HCT116 (cell line): ENCODE measurements around the gene EPHA3. TPM values are rescaled to one million over a fixed set of nuclear protein-coding genes. Genes with fewer than 3 reads are reported as not detected.

Experiments used
- ATAC-seq: fragments of 200-7000 bp; cut with Tn5 transposase; 2 replicates; pipeline ENCODE4 v1.9.1; 2020; ENCODE audit warnings: mild to moderate bottlenecking, moderate library complexity
- BruUV-seq: library from RNA; stranded (reverse); fragments of 400-500 nt; replicated peaks from 2 replicates; lab custom pipeline; 2021; lab: Mats Ljungman, UMichigan
- CTCF ChIA-PET: fragments of 300-600 bp; sonication (Branson Sonifier 250); formaldehyde crosslinking; loops from one replicate; lab custom pipeline; 2021; ENCODE audit warnings: antibody characterized with exemption; lab: Charles Lee
- POLR2A ChIA-PET: fragments of 300-600, 350-600 bp; sonication (Branson Sonifier 250); formaldehyde crosslinking; loops from one replicate; lab custom pipeline; 2021; ENCODE audit warnings: antibody characterized with exemption; lab: Charles Lee
- RAD21 ChIA-PET, 2 experiments: fragments of 300-600 bp; sonication (Branson Sonifier 250); formaldehyde crosslinking; loops; one replicate each; lab custom pipeline; 2023; ENCODE audit warnings: low total read pairs in 2 of 2; ENCODE audit not compliant: uncharacterized antibody in 2 of 2, unreplicated experiment in 2 of 2, low non-redundant PET in 1 of 2; lab: Charles Lee
- DNase-seq: peaks from one replicate; pipeline ENCODE4 v3.0.0-alpha.2; 2010; ENCODE audit warnings: low read depth, low spot score
- H2AFZ ChIP-seq: fragments of 200-600 bp; shearing (Covaris generic), sonication (generic); 2 replicates; pipeline ENCODE4 v1.6.1; 2017; ENCODE audit warnings: low read depth, mixed run types, mixed read lengths, antibody characterized with exemption, low read length; ENCODE audit not compliant: poor library complexity, severe bottlenecking
- H3K27ac ChIP-seq: 2 replicates; pipeline ENCODE4 v1.5.1; 2012; ENCODE audit warnings: low read depth, low read length
- H3K27me3 ChIP-seq: fragments of 200-600 bp; sonication (generic); 2 replicates; pipeline ENCODE4 v1.6.1; 2016; ENCODE audit warnings: mixed run types, low read length, mixed read lengths; ENCODE audit not compliant: insufficient read depth
- H3K36me3 ChIP-seq, 2 experiments: fragments of 200-500 bp in 1 of 2; fragments of 200-600 bp in 1 of 2; sonication (Bioruptor generic) in 1 of 2; sonication (generic) in 1 of 2; 2 replicates each; pipeline versions ENCODE4 v1.5.1 to v1.6.1; 2014 to 2016; ENCODE audit warnings: low read length in 2 of 2, inconsistent platforms in 1 of 2, mixed read lengths in 1 of 2, mixed run types in 1 of 2; ENCODE audit not compliant: insufficient read depth in 2 of 2, control insufficient read depth in 1 of 2
- H3K4me1 ChIP-seq, 2 experiments: fragments of 200-600 bp in 1 of 2; sonication (generic) in 1 of 2; 2 replicates each; pipeline versions ENCODE4 v1.5.1 to v1.6.1; 2012 to 2017; ENCODE audit warnings: low read length in 2 of 2, inconsistent platforms in 1 of 2, mild to moderate bottlenecking in 1 of 2, mixed read lengths in 1 of 2, mixed run types in 1 of 2, moderate library complexity in 1 of 2; ENCODE audit not compliant: insufficient read depth in 2 of 2, control insufficient read depth in 1 of 2
- H3K4me2 ChIP-seq: fragments of 200-600 bp; sonication (generic); 2 replicates; pipeline ENCODE4 v1.6.1; 2017; ENCODE audit warnings: mixed run types, low read length, mixed read lengths
- H3K4me3 ChIP-seq, 2 experiments: fragments of 200-600 bp in 1 of 2; sonication (generic) in 1 of 2; replicated peaks in 1 of 2; 2 replicates each; pipeline ENCODE4 v1.5.1; 2011 to 2016; ENCODE audit warnings: low read length in 2 of 2, control low read depth in 1 of 2, low read depth in 1 of 2, mild to moderate bottlenecking in 1 of 2, mixed read lengths in 1 of 2, mixed run types in 1 of 2
- H3K79me2 ChIP-seq: fragments of 200-600 bp; sonication (generic); 2 replicates; pipeline ENCODE4 v1.6.1; 2017; ENCODE audit warnings: mild to moderate bottlenecking, mixed run types, low read length, moderate library complexity, mixed read lengths; ENCODE audit not compliant: insufficient read depth
- H3K9ac ChIP-seq: fragments of 200-600 bp; sonication (generic); 2 replicates; pipeline ENCODE4 v1.6.1; 2016; ENCODE audit warnings: low read length, mixed read lengths
- H3K9me2 ChIP-seq: fragments of 200-600 bp; sonication (generic), shearing (Covaris generic); 2 replicates; pipeline ENCODE4 v1.6.1; 2017; ENCODE audit warnings: mixed run types, mild to moderate bottlenecking, moderate library complexity; ENCODE audit not compliant: insufficient read depth
- H3K9me3 ChIP-seq, 2 experiments: fragments of 200-500 bp in 1 of 2; fragments of 200-600 bp in 1 of 2; sonication (Bioruptor generic) in 1 of 2; sonication (generic) in 1 of 2; 2 replicates each; pipeline ENCODE4 v1.6.1; 2014 to 2017; ENCODE audit warnings: low read length in 2 of 2, mixed read lengths in 2 of 2, inconsistent platforms in 1 of 2, low read depth in 1 of 2, mild to moderate bottlenecking in 1 of 2, mixed run types in 1 of 2, moderate library complexity in 1 of 2; ENCODE audit not compliant: control insufficient read depth in 1 of 2, insufficient read depth in 1 of 2
- H4K20me1 ChIP-seq: fragments of 200-600 bp; sonication (generic), shearing (Covaris generic); 2 replicates; pipeline ENCODE4 v1.6.1; 2017; ENCODE audit warnings: mixed run types, mild to moderate bottlenecking, moderate library complexity; ENCODE audit not compliant: insufficient read depth
- ATF3 ChIP-seq: IDR thresholded peaks from 2 replicates; pipeline ENCODE4 v1.6.1; 2012
- CEBPB ChIP-seq: IDR thresholded peaks from 2 replicates; pipeline ENCODE4 v1.6.1; 2012; ENCODE audit warnings: low read depth
- CTCF ChIP-seq, 3 experiments: fragments of 200-600 bp in 1 of 3; sonication (generic) in 1 of 3; IDR thresholded peaks in 2 of 3; conservative IDR thresholded peaks in 1 of 3; 2 replicates each; pipeline ENCODE4 v1.5.1; 2012 to 2017; ENCODE audit warnings: low read depth in 2 of 3, low read length in 2 of 3, antibody characterized with exemption in 1 of 3, borderline replicate concordance in 1 of 3, control low read depth in 1 of 3, mild to moderate bottlenecking in 1 of 3, mixed read lengths in 1 of 3, mixed run types in 1 of 3, moderate library complexity in 1 of 3; ENCODE audit not compliant: insufficient read depth in 1 of 3
- EGR1 ChIP-seq: IDR thresholded peaks from 2 replicates; pipeline ENCODE4 v1.6.1; 2012; ENCODE audit warnings: low read depth
- ELF1 ChIP-seq: IDR thresholded peaks from 2 replicates; pipeline ENCODE4 v1.6.1; 2012; ENCODE audit warnings: low read depth, borderline replicate concordance
- EZH2 ChIP-seq: fragments of 200-600 bp; sonication (generic); IDR thresholded peaks from 2 replicates; pipeline ENCODE4 v1.6.1; 2017; ENCODE audit warnings: antibody characterized with exemption, mixed run types
- EZH2phosphoT487 ChIP-seq: fragments of 200-600 bp; IDR thresholded peaks from 2 replicates; pipeline ENCODE4 v1.6.1; 2018; ENCODE audit warnings: antibody characterized with exemption, borderline replicate concordance
- FOSL1 ChIP-seq: IDR thresholded peaks from 2 replicates; pipeline ENCODE4 v1.6.1; 2012; ENCODE audit warnings: low read depth
- MAX ChIP-seq: IDR thresholded peaks from 2 replicates; pipeline ENCODE4 v1.6.1; 2012
- POLR2A ChIP-seq: IDR thresholded peaks from 2 replicates; pipeline ENCODE4 v1.7.0; 2011; ENCODE audit warnings: borderline replicate concordance; ENCODE audit not compliant: insufficient read depth, insufficient read length; ENCODE audit errors: extremely low read depth
- REST ChIP-seq: IDR thresholded peaks from 2 replicates; pipeline ENCODE4 v1.6.1; 2012; ENCODE audit warnings: low read depth
- SIN3A ChIP-seq: IDR thresholded peaks from 2 replicates; pipeline ENCODE4 v1.6.1; 2012; ENCODE audit warnings: low read depth
- SP1 ChIP-seq: IDR thresholded peaks from 2 replicates; pipeline ENCODE4 v1.6.1; 2012; ENCODE audit warnings: low read depth
- SRF ChIP-seq: IDR thresholded peaks from 2 replicates; pipeline ENCODE4 v1.6.1; 2012; ENCODE audit warnings: low read depth
- TCF7L2 ChIP-seq: IDR thresholded peaks from 2 replicates; pipeline ENCODE4 v1.7.0; 2011; ENCODE audit warnings: borderline replicate concordance, inconsistent platforms; ENCODE audit not compliant: insufficient read depth, insufficient read length; ENCODE audit errors: extremely low read depth
- YY1 ChIP-seq: IDR thresholded peaks from 2 replicates; pipeline ENCODE4 v1.6.1; 2011; ENCODE audit warnings: low read length, low read depth, moderate library complexity, mild to moderate bottlenecking; ENCODE audit not compliant: insufficient replicate concordance; ENCODE audit errors: extremely low read depth
- ZBTB33 ChIP-seq: IDR thresholded peaks from 2 replicates; pipeline ENCODE4 v1.6.1; 2011; ENCODE audit warnings: mild to moderate bottlenecking, low read length, moderate library complexity; ENCODE audit not compliant: insufficient replicate concordance; ENCODE audit errors: extremely low read depth
- ZFX ChIP-seq: fragments of 450-650 bp; IDR thresholded peaks from 2 replicates; pipeline ENCODE4 v1.6.1; 2017
- ZNF274 ChIP-seq: fragments of 200-500 bp; sonication (Bioruptor generic); IDR thresholded peaks from 2 replicates; pipeline ENCODE4 v1.6.1; 2014; ENCODE audit warnings: mild to moderate bottlenecking, low read depth, low read length, inconsistent platforms
- intact Hi-C: fragments of 100-400 bp; cut with micrococcal nuclease; formaldehyde crosslinking; loops from 2 replicates; pipeline ENCODE4 v1.10.0; 2022
- total RNA-seq: library from RNA; stranded (reverse); gene quantifications from one replicate; pipeline ENCODE4 v1.2.1, GENCODE V29; 2021; ENCODE audit not compliant: unreplicated experiment

Gene EPHA3
- total RNA-seq, 1 experiment from 2014 or later: not detected

GRCh38 chr3:89250742-89251141, 143.3 kb downstream of the EPHA3 start (continued):
- no peak for TF ChIP-seq CTCF (IDR thresholded peaks at IDR 0.05 in 2 of 3, conservative IDR thresholded peaks at IDR 0.05 in 1 of 3; ENCODE audit: borderline replicate concordance in 1 of 3, insufficient read depth in 1 of 3, low read depth in 2 of 3, low read length in 2 of 3)
- TF ChIP-seq ATF3: no peak
- no peak for TF ChIP-seq POLR2A
- no peak for TF ChIP-seq CEBPB

GRCh38 chr3:89252016-89252415, 144.6 kb downstream of the EPHA3 start:
- no TSS peak for BruUV-seq
- Histone ChIP-seq H3K9me3 (peaks cover 8 to 22% of the 10 kb centered on the region in 2 experiments; a peak in 2 of 4 replicates), H3K9me2 (no peaks in the 10 kb centered on the region), H3K79me2 (no peaks in the 10 kb centered on the region), H3K4me1 (no peaks in the 10 kb centered on the region), H3K9ac (no peak overlapping the region), H3K36me3 (no peaks in the 10 kb centered on the region), H4K20me1 (no peaks in the 10 kb centered on the region), H3K27ac (no peak overlapping the region), H3K27me3 (no peaks in the 10 kb centered on the region), H2AFZ (no peak overlapping the region), H3K4me2 (no peak overlapping the region), H3K4me3 (no peak overlapping the region)
- CTCF ChIA-PET: no interaction called here
- POLR2A ChIA-PET: no interaction called here
- RAD21 ChIA-PET: no interaction called here
- DNase-seq (no peak), ATAC-seq (no peak)
- intact Hi-C loops: no loop called here
- TF ChIP-seq EZH2 (no peak), YY1 (no peak), ZFX (no peak), CEBPB (no peak), FOSL1 (no peak), ELF1 (no peak), ZNF274 (no peak), MAX (no peak), SIN3A (no peak), EZH2phosphoT487 (no peak), TCF7L2 (no peak), SRF (no peak), SP1 (no peak), EGR1 (no peak), ZBTB33 (no peak), REST (no peak)
